ENCODE measurements around the gene PANK3. TPM values are rescaled to one million over a fixed set of nuclear protein-coding genes. Genes with fewer than 3 reads are reported as not detected.
"Not testable (repeated sequence)": the region's sequence is repeated elsewhere in the genome, so short reads cannot be mapped to it uniquely, and the experiment has no call there.

Gene PANK3
- total and polyA plus RNA-seq, 10 of the 15 experiments (the other 5 are each of a cell fraction or from before 2014, with no cell fraction given) = 4.7 to 43.7 (median 23.9) TPM

- TF ChIP-seq, protein P1, sequence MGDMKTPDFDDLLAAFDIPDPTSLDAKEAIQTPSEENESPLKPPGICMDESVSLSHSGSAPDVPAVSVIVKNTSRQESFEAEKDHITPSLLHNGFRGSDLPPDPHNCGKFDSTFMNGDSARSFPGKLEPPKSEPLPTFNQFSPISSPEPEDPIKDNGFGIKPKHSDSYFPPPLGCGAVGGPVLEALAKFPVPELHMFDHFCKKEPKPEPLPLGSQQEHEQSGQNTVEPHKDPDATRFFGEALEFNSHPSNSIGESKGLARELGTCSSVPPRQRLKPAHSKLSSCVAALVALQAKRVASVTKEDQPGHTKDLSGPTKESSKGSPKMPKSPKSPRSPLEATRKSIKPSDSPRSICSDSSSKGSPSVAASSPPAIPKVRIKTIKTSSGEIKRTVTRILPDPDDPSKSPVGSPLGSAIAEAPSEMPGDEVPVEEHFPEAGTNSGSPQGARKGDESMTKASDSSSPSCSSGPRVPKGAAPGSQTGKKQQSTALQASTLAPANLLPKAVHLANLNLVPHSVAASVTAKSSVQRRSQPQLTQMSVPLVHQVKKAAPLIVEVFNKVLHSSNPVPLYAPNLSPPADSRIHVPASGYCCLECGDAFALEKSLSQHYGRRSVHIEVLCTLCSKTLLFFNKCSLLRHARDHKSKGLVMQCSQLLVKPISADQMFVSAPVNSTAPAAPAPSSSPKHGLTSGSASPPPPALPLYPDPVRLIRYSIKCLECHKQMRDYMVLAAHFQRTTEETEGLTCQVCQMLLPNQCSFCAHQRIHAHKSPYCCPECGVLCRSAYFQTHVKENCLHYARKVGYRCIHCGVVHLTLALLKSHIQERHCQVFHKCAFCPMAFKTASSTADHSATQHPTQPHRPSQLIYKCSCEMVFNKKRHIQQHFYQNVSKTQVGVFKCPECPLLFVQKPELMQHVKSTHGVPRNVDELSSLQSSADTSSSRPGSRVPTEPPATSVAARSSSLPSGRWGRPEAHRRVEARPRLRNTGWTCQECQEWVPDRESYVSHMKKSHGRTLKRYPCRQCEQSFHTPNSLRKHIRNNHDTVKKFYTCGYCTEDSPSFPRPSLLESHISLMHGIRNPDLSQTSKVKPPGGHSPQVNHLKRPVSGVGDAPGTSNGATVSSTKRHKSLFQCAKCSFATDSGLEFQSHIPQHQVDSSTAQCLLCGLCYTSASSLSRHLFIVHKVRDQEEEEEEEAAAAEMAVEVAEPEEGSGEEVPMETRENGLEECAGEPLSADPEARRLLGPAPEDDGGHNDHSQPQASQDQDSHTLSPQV (IDR thresholded peaks at IDR 0.05) = no peak
- TF ChIP-seq ATF7 (IDR thresholded peaks at IDR 0.05; ENCODE audit: low read depth) (no peak), RAD21 (IDR thresholded peaks at IDR 0.05; ENCODE audit: insufficient read depth, low read depth, low read length) (no peak), NFIC (IDR thresholded peaks at IDR 0.05; ENCODE audit: low read depth, low read length) (peak; percentile 38), FOXM1 (IDR thresholded peaks at IDR 0.05; ENCODE audit: low read depth, low read length) (0 out of 2 replicates have a peak, but pooled peaks have one; percentile 19), YY1 (IDR thresholded peaks at IDR 0.05; ENCODE audit: low read depth, low read length) (no peak), ZBTB33 (IDR thresholded peaks at IDR 0.05) (no peak), SMC3 (IDR thresholded peaks at IDR 0.05; ENCODE audit: borderline replicate concordance, low read length) (no peak), SMAD5 (IDR thresholded peaks at IDR 0.05; ENCODE audit: low read depth) (no peak), BHLHE40 (IDR thresholded peaks at IDR 0.05; ENCODE audit: borderline replicate concordance in 1 of 2, low read depth in 2 of 2, low read length in 1 of 2) (no peak), CEBPB (IDR thresholded peaks at IDR 0.05; ENCODE audit: borderline replicate concordance in 1 of 2, low read depth in 2 of 2, low read length in 2 of 2) (no peak)
- TF ChIP-seq, protein P2, sequence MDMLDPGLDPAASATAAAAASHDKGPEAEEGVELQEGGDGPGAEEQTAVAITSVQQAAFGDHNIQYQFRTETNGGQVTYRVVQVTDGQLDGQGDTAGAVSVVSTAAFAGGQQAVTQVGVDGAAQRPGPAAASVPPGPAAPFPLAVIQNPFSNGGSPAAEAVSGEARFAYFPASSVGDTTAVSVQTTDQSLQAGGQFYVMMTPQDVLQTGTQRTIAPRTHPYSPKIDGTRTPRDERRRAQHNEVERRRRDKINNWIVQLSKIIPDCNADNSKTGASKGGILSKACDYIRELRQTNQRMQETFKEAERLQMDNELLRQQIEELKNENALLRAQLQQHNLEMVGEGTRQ (IDR thresholded peaks at IDR 0.05; ENCODE audit: borderline replicate concordance, low read depth, low read length) = no peak
These were observed 4.7 kb upstream of the PANK3 start (continued) for GRCh38 chr5:168583742-168584482.

- 95% methylated on average over 7 of the region's 7 CpGs for WGBS (ENCODE audit: insufficient coverage, insufficient replicate concordance, low lambda C conversion rate, missing lambda C conversion rate)
- H3K4me3 ChIP-seq; POLR2A ChIA-PET; DNase-seq (ENCODE audit: low read depth, low spot score); H3K9me3 ChIP-seq (replicated peaks; ENCODE audit: control insufficient read depth, insufficient read depth, low read length); BruUV-seq (replicated peaks); H3K36me3 ChIP-seq (ENCODE audit: control insufficient read depth in 2 of 2, insufficient read depth in 2 of 2, low read length in 1 of 2); ATAC-seq; H3K9ac ChIP-seq (ENCODE audit: control insufficient read depth, insufficient read depth, low read length); in situ Hi-C loops (cut with MboI); FAIRE-seq; H3K27me3 ChIP-seq (replicated peaks in 1 of 2; ENCODE audit: control insufficient read depth in 2 of 2, insufficient read depth in 2 of 2, low read length in 1 of 2); H2AFZ ChIP-seq (ENCODE audit: control insufficient read depth, low read depth, low read length); H3K4me2 ChIP-seq (ENCODE audit: control insufficient read depth, insufficient read depth); H3K27ac ChIP-seq (ENCODE audit: control insufficient read depth, insufficient read depth); H4K20me1 ChIP-seq (ENCODE audit: control insufficient read depth, insufficient read depth); intact Hi-C loops (cut with micrococcal nuclease; ENCODE audit: unreplicated experiment): not testable (repeated sequence)
- ChIA-PET SMC1A (ENCODE audit: uncharacterized antibody, unreplicated experiment) (interaction anchor here (0.7 to 1.7 kb wide), 3 partner anchors 10 to 1787 kb away, joined by 3 to 4 read pairs (median 3); no protein-coding TSS in a partner anchor), RAD21 (ENCODE audit: unreplicated experiment) (interaction anchor here (1.7 kb wide), 1 partner anchor 94 kb away, joined by 5 read pairs; no protein-coding TSS in a partner anchor), CTCF (interaction anchor here (0.5 kb wide), 1 partner anchor 297 kb away, joined by 3 read pairs; no protein-coding TSS in a partner anchor)
- H3K79me2 ChIP-seq (ENCODE audit: control insufficient read depth, insufficient read depth, low read length) = peaks cover 31% of the 10 kb centered on the region
- peaks cover 30% of the 10 kb centered on the region for H3K4me1 ChIP-seq (ENCODE audit: control insufficient read depth, insufficient read depth, low read length)
These were observed 1.8 kb upstream of the PANK3 start for GRCh38 chr5:168580814-168581469.
